A549 (cell line): ENCODE data around the gene RIN3. TPM values are rescaled to one million over a fixed set of nuclear protein-coding genes. Genes with fewer than 3 reads are reported as not detected.

Experiments
- ATAC-seq, 2 experiments: fragments of 200-7000 bp in 1 of 2; fragments of >200 bp in 1 of 2; cut with Nextera tagmentation in 1 of 2; cut with Tn5 transposase in 1 of 2; 3 replicates each; pipeline versions ENCODE4 v1.8.0 to v1.9.1; 2018 to 2020; ENCODE audit warnings: mild to moderate bottlenecking in 1 of 2, moderate library complexity in 1 of 2
- CTCF ChIA-PET: fragments of 300-600 bp; sonication (Branson Sonifier 250); formaldehyde crosslinking; extraction: SDS; loops from one replicate; lab custom pipeline; 2021; ENCODE audit warnings: antibody characterized with exemption, inconsistent platforms; lab: Yijun Ruan, JAX
- POLR2A ChIA-PET: fragments of 350-600 bp; formaldehyde crosslinking; extraction: SDS; loops from one replicate; lab custom pipeline; 2021; ENCODE audit warnings: antibody characterized with exemption, inconsistent platforms; lab: Yijun Ruan, JAX
- DNase-seq, 2 experiments: peaks; one replicate each; pipeline versions ENCODE4 v3.0.0 to v3.0.0-alpha.2; 2011 to 2016; ENCODE audit warnings: low read depth in 1 of 2, low spot score in 1 of 2
- FAIRE-seq: peaks from 2 replicates; lab custom pipeline; 2011; peaks lifted over from hg19 to GRCh38; lab: Jason Lieb, UNC
- H3K27ac ChIP-seq, 2 experiments: fragments of >200 bp; sonication (Bioruptor Twin); formaldehyde crosslinking; 3 replicates each; pipeline ENCODE4 v1.5.1; 2016 to 2017
- H3K4me1 ChIP-seq: fragments of >200 bp; sonication (Bioruptor Twin); formaldehyde crosslinking; 3 replicates; pipeline ENCODE4 v1.6.1; 2016
- H3K4me2 ChIP-seq: fragments of >200 bp; sonication (Bioruptor Twin); formaldehyde crosslinking; 3 replicates; pipeline ENCODE4 v1.6.1; 2016
- H3K4me3 ChIP-seq: fragments of >200 bp; sonication (Bioruptor Twin); formaldehyde crosslinking; 3 replicates; pipeline ENCODE4 v1.5.1; 2016
- H3K9me3 ChIP-seq: fragments of >200 bp; sonication (Bioruptor Twin); formaldehyde crosslinking; 3 replicates; pipeline ENCODE4 v1.6.1; 2016
- BHLHE40 ChIP-seq: IDR thresholded peaks from 2 replicates; pipeline ENCODE4 v1.6.1; 2012; ENCODE audit warnings: low read depth, low read length, inconsistent platforms
- CBX2 ChIP-seq: fragments of 200-600 bp; sonication (generic); IDR thresholded peaks from 2 replicates; pipeline ENCODE4 v1.6.1; 2016; ENCODE audit warnings: low read depth, mild to moderate bottlenecking, borderline replicate concordance
- GATA3 ChIP-seq: IDR thresholded peaks from 2 replicates; pipeline ENCODE4 v1.6.1; 2012; ENCODE audit warnings: borderline replicate concordance
- HDAC2 ChIP-seq: fragments of 200-600 bp; sonication (generic); IDR thresholded peaks from 2 replicates; pipeline ENCODE4 v1.6.1; 2016
- HOXB13 ChIP-seq: fragments of 250-450 bp; sonication (Bioruptor Pico); IDR thresholded peaks from 2 replicates; pipeline ENCODE4 v1.5.0; 2020; ENCODE audit warnings: low read depth, mild to moderate bottlenecking, moderate library complexity
- KDM5A ChIP-seq: fragments of 200-600 bp; sonication (generic); IDR thresholded peaks from 2 replicates; pipeline ENCODE4 v1.6.1; 2016; ENCODE audit warnings: antibody characterized with exemption, mild to moderate bottlenecking
- MAZ ChIP-seq: fragments of 150-350 bp; IDR thresholded peaks from 2 replicates; pipeline ENCODE4 v1.6.1; 2014; ENCODE audit warnings: antibody characterized with exemption, low read depth, low read length, borderline replicate concordance
- MYC ChIP-seq: IDR thresholded peaks from 2 replicates; pipeline ENCODE4 v1.6.1; 2012; ENCODE audit warnings: mild to moderate bottlenecking, inconsistent platforms, low read length, improper control_type of control experiment, borderline replicate concordance
- NPAS2 ChIP-seq: fragments of 250-450 bp; sonication (Bioruptor Pico); IDR thresholded peaks from 2 replicates; pipeline ENCODE4 v1.8.0; 2022; ENCODE audit warnings: mild to moderate bottlenecking, moderate library complexity, borderline replicate concordance
- NR3C1 ChIP-seq: fragments of >200 bp; sonication (Bioruptor Twin); formaldehyde crosslinking; IDR thresholded peaks from 3 replicates; pipeline ENCODE4 v1.6.1; 2017
- POLR2A ChIP-seq: IDR thresholded peaks from 2 replicates; pipeline ENCODE4 v1.6.1; 2012; ENCODE audit warnings: mild to moderate bottlenecking, low read length
- RAD21 ChIP-seq, 2 experiments: fragments of >200 bp in 1 of 2; sonication (Bioruptor Twin) in 1 of 2; formaldehyde crosslinking in 1 of 2; IDR thresholded peaks in 1 of 2; conservative IDR thresholded peaks in 1 of 2; 2 replicates in 1 of 2; 3 replicates in 1 of 2; pipeline ENCODE4 v1.6.1; 2012 to 2018; ENCODE audit warnings: inconsistent platforms in 1 of 2
- TFCP2L1 ChIP-seq: fragments of 250-450 bp; sonication (Bioruptor Pico); IDR thresholded peaks from 2 replicates; pipeline ENCODE4 v1.5.0; 2021; ENCODE audit warnings: mild to moderate bottlenecking
- TP53 ChIP-seq: fragments of 250-450 bp; sonication (Bioruptor Pico); IDR thresholded peaks from 2 replicates; pipeline ENCODE4 v1.5.0; 2021; ENCODE audit warnings: mild to moderate bottlenecking, moderate library complexity
- ZC3H11A ChIP-seq: fragments of 450-650 bp; IDR thresholded peaks from 2 replicates; pipeline ENCODE4 v1.6.1; 2014; ENCODE audit warnings: antibody characterized with exemption, mild to moderate bottlenecking
- ZNF302 ChIP-seq: fragments of 250-450 bp; sonication (Bioruptor Pico); IDR thresholded peaks from 2 replicates; pipeline ENCODE4 v1.9.0; 2021; ENCODE audit warnings: inconsistent platforms, mild to moderate bottlenecking, moderate library complexity
- WGBS: methylation state at CpG from one replicate; pipeline ENCODE4 v1.1.6; 2017; ENCODE audit errors: missing lambda C conversion rate; 5-methylcytosine and 5-hydroxymethylcytosine counted together
- polyA plus RNA-seq, 4 experiments: library from polyadenylated mRNA; depleted of rRNA in 3 of 4; stranded (reverse); fragments of >200 nt; fragmentation: RNase III in 1 of 4; extraction: RNeasy Plus Mini Kit Qiagen cat#74134 plus additional on column Dnase treatment in 1 of 4; gene quantifications; 2 replicates in 3 of 4; 3 replicates in 1 of 4; pipeline ENCODE4 v1.2.3, GENCODE V29; 2011 to 2017
- TF ChIP-seq, protein P1 (sequence below): fragments of >200 bp; sonication (Bioruptor Twin); formaldehyde crosslinking; IDR thresholded peaks from 2 replicates; pipeline ENCODE4 v1.6.1; 2016
- TF ChIP-seq, protein P2 (sequence below): fragments of 200-600 bp; sonication (generic); IDR thresholded peaks from 2 replicates; pipeline ENCODE4 v1.6.1; 2016; ENCODE audit warnings: antibody characterized with exemption, mild to moderate bottlenecking, moderate library complexity
- TF ChIP-seq, protein P3 (sequence below): fragments of >200 bp; sonication (Bioruptor Twin); formaldehyde crosslinking; IDR thresholded peaks from 3 replicates; pipeline ENCODE4 v1.6.1; 2016
- TF ChIP-seq, protein P4 (sequence below): fragments of 450-650 bp; IDR thresholded peaks from 2 replicates; pipeline ENCODE4 v1.6.1; 2014; ENCODE audit warnings: antibody characterized with exemption

Gene RIN3
- polyA plus RNA-seq, 2 of the 4 experiments (the other 2 are of a cell fraction): 5.6 to 14.5 TPM

DNA sequence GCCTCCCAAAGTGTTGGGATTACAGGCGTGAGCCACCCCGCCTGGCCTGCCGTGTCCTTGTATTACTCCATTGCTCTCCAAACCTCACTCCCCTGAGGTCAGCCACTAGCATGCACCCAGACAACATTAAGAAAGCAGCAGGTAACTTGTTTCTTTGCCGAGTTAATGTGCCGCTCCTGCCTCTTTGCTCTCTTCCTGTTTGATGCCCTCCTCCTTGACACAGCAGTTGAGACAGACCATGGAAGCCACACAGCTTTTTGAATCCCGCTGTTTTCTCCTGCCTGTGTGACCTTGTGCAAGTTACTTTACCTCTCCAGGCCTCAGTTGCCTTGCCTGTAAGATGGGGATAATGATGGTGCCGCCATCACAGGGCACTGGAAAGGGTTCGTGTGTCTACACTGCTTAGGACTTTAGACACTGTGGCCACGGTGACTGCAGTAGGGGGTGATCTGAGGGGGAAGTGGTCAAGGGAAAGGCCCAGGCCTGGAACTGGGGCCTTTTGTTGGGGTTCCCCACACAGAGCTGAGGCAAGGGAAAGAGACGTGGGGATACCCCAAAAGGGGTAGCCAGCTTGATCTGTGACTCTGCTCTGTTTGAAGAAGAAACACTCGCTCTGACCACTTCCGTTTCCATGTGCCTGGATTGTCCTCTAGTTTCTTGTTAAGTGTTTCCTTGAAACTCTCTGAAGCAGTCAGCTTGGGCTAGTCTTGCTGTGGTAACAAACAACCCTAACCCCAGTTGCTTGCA, 69.3 kb downstream of the RIN3 start:
- ChIA-PET CTCF (no interaction called here), POLR2A (no interaction called here)
- Histone ChIP-seq H3K4me1 (no peaks in the 10 kb centered on the region), H3K9me3 (no peaks in the 10 kb centered on the region), H3K4me3 (no peak overlapping the region), H3K27ac (no peak overlapping the region), H3K4me2 (no peak overlapping the region)
- FAIRE-seq (no peak), DNase-seq (no peak), ATAC-seq (no peak)
- TF ChIP-seq, protein P1, sequence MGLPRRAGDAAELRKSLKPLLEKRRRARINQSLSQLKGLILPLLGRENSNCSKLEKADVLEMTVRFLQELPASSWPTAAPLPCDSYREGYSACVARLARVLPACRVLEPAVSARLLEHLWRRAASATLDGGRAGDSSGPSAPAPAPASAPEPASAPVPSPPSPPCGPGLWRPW: no peak
- TF ChIP-seq NPAS2 (CRISPR knock-in tag) (no peak), GATA3 (no peak), CBX2 (no peak), ZNF302 (no peak), MYC (no peak), MAZ (no peak), ZC3H11A (no peak), HOXB13 (no peak), TP53 (CRISPR knock-in tag) (no peak)
- TF ChIP-seq, protein P2, sequence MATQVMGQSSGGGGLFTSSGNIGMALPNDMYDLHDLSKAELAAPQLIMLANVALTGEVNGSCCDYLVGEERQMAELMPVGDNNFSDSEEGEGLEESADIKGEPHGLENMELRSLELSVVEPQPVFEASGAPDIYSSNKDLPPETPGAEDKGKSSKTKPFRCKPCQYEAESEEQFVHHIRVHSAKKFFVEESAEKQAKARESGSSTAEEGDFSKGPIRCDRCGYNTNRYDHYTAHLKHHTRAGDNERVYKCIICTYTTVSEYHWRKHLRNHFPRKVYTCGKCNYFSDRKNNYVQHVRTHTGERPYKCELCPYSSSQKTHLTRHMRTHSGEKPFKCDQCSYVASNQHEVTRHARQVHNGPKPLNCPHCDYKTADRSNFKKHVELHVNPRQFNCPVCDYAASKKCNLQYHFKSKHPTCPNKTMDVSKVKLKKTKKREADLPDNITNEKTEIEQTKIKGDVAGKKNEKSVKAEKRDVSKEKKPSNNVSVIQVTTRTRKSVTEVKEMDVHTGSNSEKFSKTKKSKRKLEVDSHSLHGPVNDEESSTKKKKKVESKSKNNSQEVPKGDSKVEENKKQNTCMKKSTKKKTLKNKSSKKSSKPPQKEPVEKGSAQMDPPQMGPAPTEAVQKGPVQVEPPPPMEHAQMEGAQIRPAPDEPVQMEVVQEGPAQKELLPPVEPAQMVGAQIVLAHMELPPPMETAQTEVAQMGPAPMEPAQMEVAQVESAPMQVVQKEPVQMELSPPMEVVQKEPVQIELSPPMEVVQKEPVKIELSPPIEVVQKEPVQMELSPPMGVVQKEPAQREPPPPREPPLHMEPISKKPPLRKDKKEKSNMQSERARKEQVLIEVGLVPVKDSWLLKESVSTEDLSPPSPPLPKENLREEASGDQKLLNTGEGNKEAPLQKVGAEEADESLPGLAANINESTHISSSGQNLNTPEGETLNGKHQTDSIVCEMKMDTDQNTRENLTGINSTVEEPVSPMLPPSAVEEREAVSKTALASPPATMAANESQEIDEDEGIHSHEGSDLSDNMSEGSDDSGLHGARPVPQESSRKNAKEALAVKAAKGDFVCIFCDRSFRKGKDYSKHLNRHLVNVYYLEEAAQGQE: no peak
- TF ChIP-seq, protein P3, sequence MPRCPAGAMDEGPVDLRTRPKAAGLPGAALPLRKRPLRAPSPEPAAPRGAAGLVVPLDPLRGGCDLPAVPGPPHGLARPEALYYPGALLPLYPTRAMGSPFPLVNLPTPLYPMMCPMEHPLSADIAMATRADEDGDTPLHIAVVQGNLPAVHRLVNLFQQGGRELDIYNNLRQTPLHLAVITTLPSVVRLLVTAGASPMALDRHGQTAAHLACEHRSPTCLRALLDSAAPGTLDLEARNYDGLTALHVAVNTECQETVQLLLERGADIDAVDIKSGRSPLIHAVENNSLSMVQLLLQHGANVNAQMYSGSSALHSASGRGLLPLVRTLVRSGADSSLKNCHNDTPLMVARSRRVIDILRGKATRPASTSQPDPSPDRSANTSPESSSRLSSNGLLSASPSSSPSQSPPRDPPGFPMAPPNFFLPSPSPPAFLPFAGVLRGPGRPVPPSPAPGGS: no peak
- 89% methylated on average over 12 of the region's 12 CpGs for WGBS

DNA sequence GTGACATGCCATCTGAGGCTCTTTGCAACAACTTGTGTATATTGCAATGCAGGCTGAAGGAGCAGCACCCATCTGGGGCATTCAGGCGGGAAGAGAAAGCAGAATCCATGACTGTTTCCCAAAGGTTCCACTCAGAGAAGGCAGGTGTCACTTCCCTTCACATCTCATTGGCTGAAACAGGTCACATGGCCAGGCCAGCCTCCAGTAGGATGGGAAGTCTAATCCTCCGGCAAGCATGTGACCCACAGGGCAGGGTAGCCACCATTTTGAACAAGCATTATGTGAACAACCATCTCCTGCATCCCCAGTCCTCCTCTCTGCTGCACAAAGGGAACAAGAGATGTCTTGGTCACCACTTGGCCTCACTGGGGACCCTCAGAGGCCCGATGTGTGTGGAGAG, 70.6 kb downstream of the RIN3 start:
- H3K4me1 ChIP-seq: no peaks in the 10 kb centered on the region

DNA sequence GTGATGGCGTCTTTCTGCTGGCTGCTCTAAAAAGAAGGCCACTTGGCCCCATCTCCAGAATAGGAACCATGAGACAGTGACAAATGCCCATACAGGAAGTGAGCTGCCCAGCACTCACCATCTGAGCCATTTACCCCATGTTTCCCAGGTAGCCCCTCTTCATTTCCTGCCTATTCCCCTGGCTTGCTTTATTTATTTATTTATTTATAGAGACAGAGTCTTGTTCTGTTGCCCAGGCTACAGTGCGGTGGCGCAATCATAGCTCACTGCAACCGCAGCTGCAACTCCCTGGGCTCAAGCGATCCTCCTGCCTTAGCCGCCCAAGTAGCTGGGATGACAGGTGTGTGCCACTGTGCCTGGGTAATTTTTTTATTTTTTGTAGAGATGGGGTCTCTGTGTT, 71.2 kb downstream of the RIN3 start:
- FAIRE-seq: no peak
- ChIA-PET CTCF (interaction anchor here (1.0 to 2.3 kb wide), 4 partner anchors 18 to 461 kb away, joined by 3 to 8 read pairs (median 6); no protein-coding TSS in a partner anchor), POLR2A (no interaction called here)
- WGBS: 97% methylated on average over 6 of the region's 6 CpGs
- TF ChIP-seq TFCP2L1 (CRISPR knock-in tag): no peak
- TF ChIP-seq RAD21 (conservative IDR thresholded peaks at IDR 0.05 in 1 of 2, IDR thresholded peaks at IDR 0.05 in 1 of 2): no peak
- TF ChIP-seq KDM5A: no peak
- TF ChIP-seq CBX2: no peak
- no peak for TF ChIP-seq BHLHE40
- no peaks in the 10 kb centered on the region for H3K4me1 ChIP-seq
- no peak for ATAC-seq
- H3K4me3 ChIP-seq: no peak overlapping the region
- H3K4me2 ChIP-seq: no peak overlapping the region
- no peaks in the 10 kb centered on the region for H3K9me3 ChIP-seq
- H3K27ac ChIP-seq: no peak overlapping the region
- no peak for DNase-seq

More for the DNA sequence above, 70.6 kb downstream of the RIN3 start:
- DNase-seq: no peak
- no peak for FAIRE-seq
- no peak overlapping the region for H3K27ac ChIP-seq
- ChIA-PET POLR2A (no interaction called here), CTCF (interaction anchor here (1.4 kb wide), 1 partner anchor 460 kb away, joined by 3 read pairs; no protein-coding TSS in a partner anchor)
- ATAC-seq: no peak
- H3K9me3 ChIP-seq: no peaks in the 10 kb centered on the region
- TF ChIP-seq, protein P4, sequence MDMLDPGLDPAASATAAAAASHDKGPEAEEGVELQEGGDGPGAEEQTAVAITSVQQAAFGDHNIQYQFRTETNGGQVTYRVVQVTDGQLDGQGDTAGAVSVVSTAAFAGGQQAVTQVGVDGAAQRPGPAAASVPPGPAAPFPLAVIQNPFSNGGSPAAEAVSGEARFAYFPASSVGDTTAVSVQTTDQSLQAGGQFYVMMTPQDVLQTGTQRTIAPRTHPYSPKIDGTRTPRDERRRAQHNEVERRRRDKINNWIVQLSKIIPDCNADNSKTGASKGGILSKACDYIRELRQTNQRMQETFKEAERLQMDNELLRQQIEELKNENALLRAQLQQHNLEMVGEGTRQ: peak; percentile 65
- TF ChIP-seq HDAC2 (no peak), NR3C1 (no peak), POLR2A (no peak), ZC3H11A (no peak)
- no peak overlapping the region for H3K4me3 ChIP-seq
- no peak overlapping the region for H3K4me2 ChIP-seq
- 95% methylated on average over 3 of the region's 3 CpGs for WGBS
